ENCODE measurements around the gene IMMP2L. TPM values are rescaled to one million over a fixed set of nuclear protein-coding genes. Genes with fewer than 3 reads are reported as not detected.

Gene IMMP2L
- total RNA-seq, 1 experiment from 2014 or later, result 8.8 TPM

DNA sequence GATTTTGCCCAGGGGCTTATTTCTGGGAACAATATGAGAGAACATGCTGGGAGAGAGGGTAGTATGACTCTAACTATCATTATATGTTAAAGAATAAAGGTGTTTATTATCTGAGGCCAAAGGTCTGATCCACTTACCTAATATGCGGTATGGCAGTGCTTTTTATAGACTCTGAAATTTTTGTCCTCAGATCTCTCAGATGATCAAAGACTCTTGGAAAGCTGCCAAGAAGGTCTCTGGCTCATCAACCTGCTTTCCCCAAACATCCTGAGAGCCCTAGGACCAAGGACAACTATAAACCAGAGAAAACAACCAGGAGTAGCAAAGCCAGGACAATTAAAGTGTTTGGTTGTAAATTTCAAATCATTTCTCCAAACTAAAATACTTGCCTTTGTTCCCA is 727.1 kb downstream of the IMMP2L start:
- BruUV-seq (replicated peaks), result no TSS peak
- ChIA-PET POLR2A (no interaction called here), CTCF (no interaction called here)
- Histone ChIP-seq H3K27me3 (ENCODE audit: control insufficient read depth, insufficient read depth, low read length) (no peaks in the 10 kb centered on the region), H3K4me1 (ENCODE audit: control insufficient read depth, insufficient read depth, low read length) (no peaks in the 10 kb centered on the region), H3K9me3 (ENCODE audit: control insufficient read depth, insufficient read depth, low read depth, low read length) (no peaks in the 10 kb centered on the region), H3K27ac (ENCODE audit: low read length) (no peak overlapping the region), H3K36me3 (ENCODE audit: control insufficient read depth, insufficient read depth, low read length) (no peaks in the 10 kb centered on the region), H3K4me3 (ENCODE audit: low read depth in 2 of 2, low read length in 2 of 2) (no peak overlapping the region)
- in situ Hi-C loops (cut with HindIII; ENCODE audit: low pct_unique_long_range_greater_than_20kb, low sequenced_read_pairs), result no loop called here
- intact Hi-C loops (cut with micrococcal nuclease; ENCODE audit: unreplicated experiment), result no loop called here
- TF ChIP-seq, protein P1, sequence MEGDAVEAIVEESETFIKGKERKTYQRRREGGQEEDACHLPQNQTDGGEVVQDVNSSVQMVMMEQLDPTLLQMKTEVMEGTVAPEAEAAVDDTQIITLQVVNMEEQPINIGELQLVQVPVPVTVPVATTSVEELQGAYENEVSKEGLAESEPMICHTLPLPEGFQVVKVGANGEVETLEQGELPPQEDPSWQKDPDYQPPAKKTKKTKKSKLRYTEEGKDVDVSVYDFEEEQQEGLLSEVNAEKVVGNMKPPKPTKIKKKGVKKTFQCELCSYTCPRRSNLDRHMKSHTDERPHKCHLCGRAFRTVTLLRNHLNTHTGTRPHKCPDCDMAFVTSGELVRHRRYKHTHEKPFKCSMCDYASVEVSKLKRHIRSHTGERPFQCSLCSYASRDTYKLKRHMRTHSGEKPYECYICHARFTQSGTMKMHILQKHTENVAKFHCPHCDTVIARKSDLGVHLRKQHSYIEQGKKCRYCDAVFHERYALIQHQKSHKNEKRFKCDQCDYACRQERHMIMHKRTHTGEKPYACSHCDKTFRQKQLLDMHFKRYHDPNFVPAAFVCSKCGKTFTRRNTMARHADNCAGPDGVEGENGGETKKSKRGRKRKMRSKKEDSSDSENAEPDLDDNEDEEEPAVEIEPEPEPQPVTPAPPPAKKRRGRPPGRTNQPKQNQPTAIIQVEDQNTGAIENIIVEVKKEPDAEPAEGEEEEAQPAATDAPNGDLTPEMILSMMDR (IDR thresholded peaks at IDR 0.05), result no peak
- no peak for TF ChIP-seq POLR2AphosphoS5 (IDR thresholded peaks at IDR 0.05; ENCODE audit: low read depth, low read length)
- TF ChIP-seq TCF7L2 (IDR thresholded peaks at IDR 0.05; ENCODE audit: low read depth, low read length), result no peak
- TF ChIP-seq, protein P2, sequence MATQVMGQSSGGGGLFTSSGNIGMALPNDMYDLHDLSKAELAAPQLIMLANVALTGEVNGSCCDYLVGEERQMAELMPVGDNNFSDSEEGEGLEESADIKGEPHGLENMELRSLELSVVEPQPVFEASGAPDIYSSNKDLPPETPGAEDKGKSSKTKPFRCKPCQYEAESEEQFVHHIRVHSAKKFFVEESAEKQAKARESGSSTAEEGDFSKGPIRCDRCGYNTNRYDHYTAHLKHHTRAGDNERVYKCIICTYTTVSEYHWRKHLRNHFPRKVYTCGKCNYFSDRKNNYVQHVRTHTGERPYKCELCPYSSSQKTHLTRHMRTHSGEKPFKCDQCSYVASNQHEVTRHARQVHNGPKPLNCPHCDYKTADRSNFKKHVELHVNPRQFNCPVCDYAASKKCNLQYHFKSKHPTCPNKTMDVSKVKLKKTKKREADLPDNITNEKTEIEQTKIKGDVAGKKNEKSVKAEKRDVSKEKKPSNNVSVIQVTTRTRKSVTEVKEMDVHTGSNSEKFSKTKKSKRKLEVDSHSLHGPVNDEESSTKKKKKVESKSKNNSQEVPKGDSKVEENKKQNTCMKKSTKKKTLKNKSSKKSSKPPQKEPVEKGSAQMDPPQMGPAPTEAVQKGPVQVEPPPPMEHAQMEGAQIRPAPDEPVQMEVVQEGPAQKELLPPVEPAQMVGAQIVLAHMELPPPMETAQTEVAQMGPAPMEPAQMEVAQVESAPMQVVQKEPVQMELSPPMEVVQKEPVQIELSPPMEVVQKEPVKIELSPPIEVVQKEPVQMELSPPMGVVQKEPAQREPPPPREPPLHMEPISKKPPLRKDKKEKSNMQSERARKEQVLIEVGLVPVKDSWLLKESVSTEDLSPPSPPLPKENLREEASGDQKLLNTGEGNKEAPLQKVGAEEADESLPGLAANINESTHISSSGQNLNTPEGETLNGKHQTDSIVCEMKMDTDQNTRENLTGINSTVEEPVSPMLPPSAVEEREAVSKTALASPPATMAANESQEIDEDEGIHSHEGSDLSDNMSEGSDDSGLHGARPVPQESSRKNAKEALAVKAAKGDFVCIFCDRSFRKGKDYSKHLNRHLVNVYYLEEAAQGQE (IDR thresholded peaks at IDR 0.05; ENCODE audit: insufficient read depth in 1 of 2, low read depth in 2 of 2, low read length in 1 of 2), result no peak
- TF ChIP-seq SIN3A (IDR thresholded peaks at IDR 0.05; ENCODE audit: borderline replicate concordance, insufficient read depth, low read depth, low read length), result no peak
- no peak for ATAC-seq
- DNase-seq (ENCODE audit: low read depth, low spot score), result no peak

DNA sequence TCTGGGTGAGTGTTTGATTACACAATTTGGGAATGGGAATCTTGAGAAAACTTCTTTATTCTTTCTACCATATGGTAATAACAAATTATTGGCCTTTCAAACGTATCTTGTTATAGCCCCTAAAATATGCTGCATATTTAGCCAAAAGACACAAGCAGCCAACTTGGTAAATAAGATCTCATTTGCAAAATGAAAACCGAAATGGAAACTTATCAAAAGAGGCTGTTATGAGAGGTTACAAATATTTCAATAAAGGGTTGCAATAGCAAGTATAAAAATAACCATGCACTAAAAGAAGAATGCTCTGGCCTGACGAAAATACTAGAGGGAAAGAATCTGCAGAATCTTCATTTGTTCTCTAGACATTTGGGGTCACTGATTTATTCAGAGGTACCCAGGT is 730.9 kb downstream of the IMMP2L start:
- in situ Hi-C loops (cut with HindIII; ENCODE audit: low pct_unique_long_range_greater_than_20kb, low sequenced_read_pairs) (no loop called here), intact Hi-C loops (cut with micrococcal nuclease; ENCODE audit: unreplicated experiment) (no loop called here)
- no peaks in the 10 kb centered on the region for H3K27me3 ChIP-seq (ENCODE audit: control insufficient read depth, insufficient read depth, low read length)
- CTCF ChIA-PET, result no interaction called here
- POLR2A ChIA-PET, result no interaction called here
- H3K4me3 ChIP-seq (ENCODE audit: low read depth in 2 of 2, low read length in 2 of 2), result no peak overlapping the region
- no TSS peak for BruUV-seq (replicated peaks)
- ATAC-seq, result no peak
- TF ChIP-seq POLR2AphosphoS5 (IDR thresholded peaks at IDR 0.05; ENCODE audit: low read depth, low read length) (no peak), SIN3A (IDR thresholded peaks at IDR 0.05; ENCODE audit: borderline replicate concordance, insufficient read depth, low read depth, low read length) (no peak), TCF7L2 (IDR thresholded peaks at IDR 0.05; ENCODE audit: low read depth, low read length) (no peak)
- TF ChIP-seq, protein P1 (IDR thresholded peaks at IDR 0.05), result no peak
- TF ChIP-seq, protein P2 (IDR thresholded peaks at IDR 0.05; ENCODE audit: insufficient read depth in 1 of 2, low read depth in 2 of 2, low read length in 1 of 2), result no peak
- H3K36me3 ChIP-seq (ENCODE audit: control insufficient read depth, insufficient read depth, low read length), result no peaks in the 10 kb centered on the region
- H3K4me1 ChIP-seq (ENCODE audit: control insufficient read depth, insufficient read depth, low read length), result no peaks in the 10 kb centered on the region
- H3K27ac ChIP-seq (ENCODE audit: low read length), result no peak overlapping the region
- DNase-seq (ENCODE audit: low read depth, low spot score), result no peak
- no peaks in the 10 kb centered on the region for H3K9me3 ChIP-seq (ENCODE audit: control insufficient read depth, insufficient read depth, low read depth, low read length)
